ENCODE measurements around the gene PARD3. TPM values are rescaled to one million over a fixed set of nuclear protein-coding genes. Genes with fewer than 3 reads are reported as not detected.
A peak's percentile ranks its signal among the peaks of the same experiment; 100 is the strongest.

PARD3 gene
- total RNA-seq, 3 donors from 2014 or later = 39.5 to 87.9 (median 47.0) TPM

DNA sequence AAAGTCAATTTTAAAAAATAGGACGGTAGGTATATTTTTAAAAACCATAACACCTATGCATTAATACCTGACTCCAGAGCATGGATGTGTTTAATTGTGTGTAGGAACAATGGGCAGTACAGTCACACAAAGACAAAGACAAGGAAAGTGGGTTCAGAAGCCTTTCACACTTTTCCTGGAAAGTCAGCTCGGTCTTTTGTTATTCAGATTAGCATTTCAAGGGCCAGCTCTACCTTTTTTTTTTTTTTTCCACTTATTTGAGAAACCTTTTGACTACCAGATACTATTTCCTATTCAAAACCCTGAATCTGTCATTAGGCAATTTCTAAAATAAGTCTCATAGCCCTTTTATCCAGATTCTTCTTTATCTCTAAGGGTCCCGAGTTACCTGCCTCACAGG is 401.9 kb downstream of the PARD3 start:
- no peak for ATAC-seq
- H3K9me3 ChIP-seq = no peaks in the 10 kb centered on the region
- intact Hi-C loops (cut with DNase I, micrococcal nuclease) = no loop called here
- no peak for TF ChIP-seq CTCF (IDR thresholded peaks at IDR 0.05)
- no peaks in the 10 kb centered on the region for H3K4me1 ChIP-seq (ENCODE audit: low read depth)
- no peak overlapping the region for H3K4me3 ChIP-seq
- H3K36me3 ChIP-seq (ENCODE audit: low read depth) = no peaks in the 10 kb centered on the region
- no peak for DNase-seq

DNA sequence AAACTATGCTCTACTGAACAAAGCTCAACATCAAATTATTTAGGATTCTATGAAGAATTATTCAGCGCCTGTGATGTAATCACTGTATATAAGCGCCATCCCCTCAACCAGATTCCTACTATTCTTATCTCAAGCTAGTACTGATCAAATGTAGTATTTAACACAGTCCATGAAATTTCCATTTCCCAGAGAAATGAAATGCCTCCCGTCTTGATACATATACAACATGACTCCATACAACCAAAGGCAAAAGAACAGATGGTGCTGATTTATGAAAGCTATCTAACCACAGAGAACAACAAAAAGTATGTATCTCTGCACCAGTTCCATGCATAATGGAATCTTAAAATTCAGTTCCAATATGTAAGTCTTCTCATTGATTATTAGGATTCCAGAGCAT is 406.1 kb downstream of the PARD3 start:
- no peaks in the 10 kb centered on the region for H3K9me3 ChIP-seq
- intact Hi-C loops (cut with DNase I, micrococcal nuclease) = no loop called here
- DNase-seq (no peak), ATAC-seq (no peak)
- no peak for TF ChIP-seq CTCF (IDR thresholded peaks at IDR 0.05)
- no peak overlapping the region for H3K4me3 ChIP-seq
- no peaks in the 10 kb centered on the region for H3K36me3 ChIP-seq (ENCODE audit: low read depth)
- no peaks in the 10 kb centered on the region for H3K4me1 ChIP-seq (ENCODE audit: low read depth)

DNA sequence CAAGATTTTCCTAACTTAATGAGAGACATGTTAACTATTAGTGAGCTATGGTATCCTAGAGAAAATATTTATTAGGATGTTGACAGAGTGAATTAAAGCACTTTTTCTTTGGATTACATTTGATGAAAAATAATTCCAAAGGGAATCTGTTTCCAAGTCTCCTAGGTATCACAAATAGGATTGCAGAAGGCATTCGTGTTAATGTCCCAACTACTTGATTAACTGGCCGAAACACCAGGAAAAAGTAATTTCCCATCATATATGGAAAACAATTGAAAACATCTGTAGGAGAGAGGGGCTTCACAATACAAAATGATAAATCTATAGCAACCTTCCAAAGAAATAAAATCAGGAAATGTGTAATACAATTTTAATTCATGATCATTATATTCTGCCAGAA is 406.7 kb downstream of the PARD3 start:
- Histone ChIP-seq H3K9me3 (no peaks in the 10 kb centered on the region), H3K36me3 (ENCODE audit: low read depth) (no peaks in the 10 kb centered on the region), H3K4me1 (ENCODE audit: low read depth) (no peaks in the 10 kb centered on the region), H3K4me3 (no peak overlapping the region)
- DNase-seq (no peak), ATAC-seq (no peak)
- intact Hi-C loops (cut with DNase I, micrococcal nuclease) = no loop called here
- TF ChIP-seq CTCF (IDR thresholded peaks at IDR 0.05) = no peak

GRCh38 chr10:34407324-34407805 is 407.7 kb downstream of the PARD3 start:
- peak; percentile 42 for ATAC-seq
- H3K4me1 ChIP-seq (ENCODE audit: low read depth) = no peaks in the 10 kb centered on the region
- H3K36me3 ChIP-seq (ENCODE audit: low read depth) = no peaks in the 10 kb centered on the region
- TF ChIP-seq CTCF (IDR thresholded peaks at IDR 0.05) = no peak
- no peak overlapping the region for H3K4me3 ChIP-seq
- intact Hi-C loops (cut with DNase I, micrococcal nuclease) = no loop called here
- H3K9me3 ChIP-seq = no peaks in the 10 kb centered on the region
- DNase-seq = no peak

DNA sequence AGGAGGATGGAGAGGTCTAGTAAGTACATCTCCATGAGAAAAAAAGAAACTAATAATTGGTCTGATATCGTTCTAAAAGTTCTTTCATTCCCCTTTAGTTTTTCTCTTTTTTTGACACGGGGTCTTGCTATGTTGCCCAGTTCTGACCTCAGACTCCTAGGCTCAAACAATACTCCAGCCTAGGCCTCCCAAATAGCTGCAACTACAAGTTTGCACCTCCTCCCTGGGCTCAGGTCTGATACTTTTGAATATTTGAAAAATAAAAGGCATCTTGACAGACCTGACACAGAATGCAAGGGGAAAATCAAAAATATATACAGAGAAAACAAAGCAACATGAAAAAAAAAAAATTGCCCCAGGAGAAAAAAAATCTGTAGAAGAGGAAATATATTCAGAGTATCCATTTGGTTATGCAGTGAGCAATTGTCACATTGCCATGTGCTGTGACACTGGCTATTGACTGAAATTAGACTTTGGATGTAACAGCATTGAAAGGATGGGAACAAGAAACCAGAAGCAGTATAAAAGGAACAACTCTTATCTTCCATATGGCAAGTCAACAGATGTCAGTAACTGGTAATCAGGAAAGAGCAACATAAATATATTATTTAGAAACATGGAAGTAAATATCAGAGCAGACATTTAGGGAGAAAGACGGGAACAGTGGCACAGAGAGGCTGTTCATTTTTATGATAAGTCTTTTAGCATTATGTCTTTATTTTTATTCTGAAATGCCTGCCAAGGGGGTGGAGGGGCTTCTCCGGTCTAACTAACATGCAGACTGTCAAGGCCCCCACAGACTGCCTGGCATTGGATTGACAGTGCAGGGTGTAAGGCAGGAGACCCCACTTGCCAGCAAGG is 408.4 kb downstream of the PARD3 start:
- DNase-seq (no peak), ATAC-seq (peak; percentile 62)
- intact Hi-C loops (cut with DNase I, micrococcal nuclease) = no loop called here
- no peak for TF ChIP-seq CTCF (IDR thresholded peaks at IDR 0.05)
- no peaks in the 10 kb centered on the region for H3K9me3 ChIP-seq
- H3K4me1 ChIP-seq (ENCODE audit: low read depth) = no peaks in the 10 kb centered on the region
- no peaks in the 10 kb centered on the region for H3K36me3 ChIP-seq (ENCODE audit: low read depth)
- no peak overlapping the region for H3K4me3 ChIP-seq
